IMR-90 (cell line): ENCODE results near the gene SIPA1L3. TPM values are rescaled to one million over a fixed set of nuclear protein-coding genes. Genes with fewer than 3 reads are reported as not detected.

Experiments used
- ATAC-seq: fragments of 200-7000 bp; cut with Tn5 transposase; 2 replicates; pipeline ENCODE4 v1.9.1; 2020; ENCODE audit warnings: low read depth, mild to moderate bottlenecking, moderate library complexity
- BruUV-seq: library from RNA; stranded (reverse); fragments of 400-500 nt; replicated peaks from 2 replicates; lab custom pipeline; 2021; lab: Mats Ljungman, UMichigan
- CTCF ChIA-PET: fragments of 300-600 bp; formaldehyde crosslinking; extraction: SDS; loops from one replicate; lab custom pipeline; 2021; ENCODE audit warnings: antibody characterized with exemption; lab: Yijun Ruan, JAX
- POLR2A ChIA-PET: fragments of 300-600 bp; sonication (Branson Sonifier 250); formaldehyde crosslinking; loops from one replicate; lab custom pipeline; 2022; ENCODE audit warnings: antibody characterized with exemption; ENCODE audit not compliant: unreplicated experiment; lab: Charles Lee
- DNase-seq: peaks from one replicate; pipeline ENCODE4 v3.0.0; 2013
- H2AFZ ChIP-seq: replicated peaks from 2 replicates; pipeline ENCODE3; 2013; ENCODE audit warnings: low read length, mild to moderate bottlenecking; ENCODE audit not compliant: poor library complexity
- H2AK5ac ChIP-seq: 2 replicates; pipeline ENCODE4 v1.6.1; 2013; ENCODE audit warnings: low read depth, low read length, inconsistent platforms
- H2AK9ac ChIP-seq: replicated peaks from 2 replicates; pipeline ENCODE3; 2013; ENCODE audit warnings: mild to moderate bottlenecking, low read depth, low read length, moderate library complexity; ENCODE audit not compliant: poor library complexity
- H2BK120ac ChIP-seq: 2 replicates; pipeline ENCODE4 v1.6.1; 2013; ENCODE audit warnings: low read depth, low read length, inconsistent platforms
- H2BK15ac ChIP-seq: 3 replicates; pipeline ENCODE4 v1.6.1; 2013; ENCODE audit warnings: low read depth, low read length, inconsistent platforms
- H2BK20ac ChIP-seq: 2 replicates; pipeline ENCODE4 v1.6.1; 2013; ENCODE audit warnings: low read depth, mild to moderate bottlenecking, inconsistent platforms, low read length, moderate library complexity
- H2BK5ac ChIP-seq: 2 replicates; pipeline ENCODE4 v1.6.1; 2013; ENCODE audit warnings: mild to moderate bottlenecking, low read depth, low read length, inconsistent platforms; ENCODE audit not compliant: poor library complexity, severe bottlenecking
- H3K14ac ChIP-seq: replicated peaks from 2 replicates; pipeline ENCODE4 v1.6.1; 2013; ENCODE audit warnings: low read depth, low read length, inconsistent platforms
- H3K18ac ChIP-seq: 2 replicates; pipeline ENCODE4 v1.6.1; 2013; ENCODE audit warnings: low read depth, low read length, control low read depth
- H3K23ac ChIP-seq: 2 replicates; pipeline ENCODE4 v1.6.1; 2013; ENCODE audit warnings: low read depth, low read length, inconsistent platforms
- H3K27ac ChIP-seq: 2 replicates; pipeline ENCODE4 v1.5.1; 2013; ENCODE audit warnings: mild to moderate bottlenecking, control low read depth, low read length; ENCODE audit not compliant: insufficient read depth
- H3K27me3 ChIP-seq: 2 replicates; pipeline ENCODE4 v1.6.1; 2013; ENCODE audit warnings: low read length; ENCODE audit not compliant: control insufficient read depth, insufficient read depth
- H3K36me3 ChIP-seq: 2 replicates; pipeline ENCODE4 v1.6.1; 2013; ENCODE audit warnings: low read length, mixed read lengths; ENCODE audit not compliant: control insufficient read depth, insufficient read depth
- H3K4ac ChIP-seq: 2 replicates; pipeline ENCODE4 v1.6.1; 2013; ENCODE audit warnings: low read depth, low read length, inconsistent platforms
- H3K4me1 ChIP-seq: 2 replicates; pipeline ENCODE4 v1.6.1; 2013; ENCODE audit warnings: low read length, mixed read lengths; ENCODE audit not compliant: control insufficient read depth, insufficient read depth
- H3K4me2 ChIP-seq: 2 replicates; pipeline ENCODE4 v1.6.1; 2013; ENCODE audit warnings: low read depth, mild to moderate bottlenecking, control low read depth, low read length, moderate library complexity
- H3K4me3 ChIP-seq: 2 replicates; pipeline ENCODE4 v1.5.1; 2013; ENCODE audit warnings: low read depth, mild to moderate bottlenecking, control low read depth, low read length, moderate library complexity; ENCODE audit not compliant: insufficient read depth
- H3K56ac ChIP-seq: 2 replicates; pipeline ENCODE4 v1.6.1; 2013; ENCODE audit warnings: low read length, inconsistent platforms; ENCODE audit not compliant: insufficient read depth; ENCODE audit errors: extremely low read depth
- H3K79me1 ChIP-seq, 2 experiments: 2 replicates each; pipeline ENCODE4 v1.6.1; 2013; ENCODE audit warnings: low read length in 2 of 2, inconsistent platforms in 1 of 2, low read depth in 1 of 2
- H3K9ac ChIP-seq: 2 replicates; pipeline ENCODE4 v1.6.1; 2013; ENCODE audit warnings: low read depth, low read length, control low read depth
- H3K9me1 ChIP-seq: 2 replicates; pipeline ENCODE4 v1.6.1; 2013; ENCODE audit warnings: low read length, inconsistent platforms; ENCODE audit not compliant: insufficient read depth
- H3K9me3 ChIP-seq: 2 replicates; pipeline ENCODE4 v1.6.1; 2013; ENCODE audit warnings: low read length; ENCODE audit not compliant: control insufficient read depth, insufficient read depth
- H4K20me1 ChIP-seq: 2 replicates; pipeline ENCODE4 v1.6.1; 2013; ENCODE audit warnings: low read length, inconsistent platforms; ENCODE audit not compliant: insufficient read depth
- H4K5ac ChIP-seq: 2 replicates; pipeline ENCODE4 v1.6.1; 2013; ENCODE audit warnings: mild to moderate bottlenecking, low read depth, low read length, control low read depth
- H4K8ac ChIP-seq, 2 experiments: 2 replicates each; pipeline ENCODE4 v1.6.1; 2013; ENCODE audit warnings: low read depth in 2 of 2, low read length in 2 of 2, control low read depth in 1 of 2, inconsistent platforms in 1 of 2
- H4K91ac ChIP-seq: 2 replicates; pipeline ENCODE4 v1.6.1; 2013; ENCODE audit warnings: low read depth, low read length, inconsistent platforms; ENCODE audit not compliant: insufficient read depth
- BHLHE40 ChIP-seq: fragments of 150-350 bp; IDR thresholded peaks from 2 replicates; pipeline ENCODE4 v1.6.1; 2016; ENCODE audit warnings: mild to moderate bottlenecking, low read depth, low read length
- CEBPB ChIP-seq: IDR thresholded peaks from 2 replicates; pipeline ENCODE4 v1.6.1; 2012; ENCODE audit warnings: low read depth, low read length, improper control_type of control experiment
- ELK1 ChIP-seq: fragments of 150-350 bp; IDR thresholded peaks from 2 replicates; pipeline ENCODE4 v1.6.1; 2016; ENCODE audit warnings: low read depth, mild to moderate bottlenecking, low read length, moderate library complexity, borderline replicate concordance
- FOS ChIP-seq: fragments of 150-350 bp; IDR thresholded peaks from 2 replicates; pipeline ENCODE4 v1.6.1; 2016; ENCODE audit warnings: low read depth, low read length
- MAFK ChIP-seq: IDR thresholded peaks from 2 replicates; pipeline ENCODE4 v1.6.1; 2012; ENCODE audit warnings: low read depth, low read length, improper control_type of control experiment
- MAZ ChIP-seq: IDR thresholded peaks from 2 replicates; pipeline ENCODE4 v1.6.1; 2012; ENCODE audit warnings: low read depth, mild to moderate bottlenecking, low read length, improper control_type of control experiment, moderate library complexity, borderline replicate concordance
- MXI1 ChIP-seq: IDR thresholded peaks from 2 replicates; pipeline ENCODE4 v1.6.1; 2012; ENCODE audit warnings: low read depth, mild to moderate bottlenecking, low read length, moderate library complexity, borderline replicate concordance
- NFE2L2 ChIP-seq: fragments of 150-350 bp; IDR thresholded peaks from 2 replicates; pipeline ENCODE4 v1.6.1; 2016; ENCODE audit warnings: low read depth, mild to moderate bottlenecking, low read length
- RAD21 ChIP-seq: IDR thresholded peaks from 2 replicates; pipeline ENCODE4 v1.6.1; 2012; ENCODE audit warnings: low read length, improper control_type of control experiment
- RCOR1 ChIP-seq: IDR thresholded peaks from 2 replicates; pipeline ENCODE4 v1.6.1; 2012; ENCODE audit warnings: mild to moderate bottlenecking, low read length, improper control_type of control experiment; ENCODE audit not compliant: insufficient replicate concordance
- USF2 ChIP-seq: fragments of 150-350 bp; IDR thresholded peaks from 2 replicates; pipeline ENCODE4 v1.6.1; 2017; ENCODE audit warnings: mild to moderate bottlenecking, antibody characterized with exemption, low read length, low read depth
- WGBS, 2 experiments: methylation state at CpG; one replicate each; pipeline versions ENCODE4 v1.1.5 to v1.1.7; 2013; ENCODE audit warnings: missing lambda C conversion rate in 2 of 2; ENCODE audit not compliant: insufficient read length in 1 of 2; ENCODE audit errors: extremely low coverage in 2 of 2; 5-methylcytosine and 5-hydroxymethylcytosine counted together
- dilution Hi-C: fragments of 300-500 bp; cut with HindIII; formaldehyde crosslinking; loops from one replicate; pipeline ENCODE4 v1.14.3; 2018; ENCODE audit warnings: low sequenced_read_pairs; ENCODE audit not compliant: unreplicated experiment
- in situ Hi-C: fragments of 300-500 bp; cut with MboI; formaldehyde crosslinking; loops from 3 replicates; pipeline ENCODE4 v1.14.3; 2019; ENCODE audit warnings: low sequenced_read_pairs, inconsistent platforms, mixed read lengths
- intact Hi-C: fragments of 100-400 bp; cut with micrococcal nuclease; formaldehyde crosslinking; loops from 2 replicates; pipeline ENCODE4 v1.10.0; 2022
- polyA plus RNA-seq, 3 experiments: library from polyadenylated mRNA; depleted of rRNA; stranded (reverse); fragments of >200 nt; gene quantifications; 2 replicates each; pipeline ENCODE4 v1.2.3, GENCODE V29; 2012; ENCODE audit warnings: low replicate concordance in 1 of 3
- total RNA-seq: library from RNA; depleted of rRNA; stranded (reverse); fragments of >200 nt; gene quantifications from 2 replicates; pipeline ENCODE4 v1.2.3, GENCODE V29; 2012

SIPA1L3 gene
- total and polyA plus RNA-seq, 2 of the 4 experiments (the other 2 are of a cell fraction) = 4.1 to 9.4 TPM

- no TSS peak for BruUV-seq
- peaks cover 17% of the 10 kb centered on the region for H3K9me1 ChIP-seq
- peak overlapping the region; percentile 88 for H3K4ac ChIP-seq
- H3K9me3 ChIP-seq = peaks cover 11% of the 10 kb centered on the region
- H2BK15ac ChIP-seq = peak overlapping the region; percentile 83; the same call in 2 of the 3 replicates
- H3K36me3 ChIP-seq = peaks cover 3% of the 10 kb centered on the region; the same call in 1 of the 2 replicates
- no peaks in the 10 kb centered on the region for H3K27me3 ChIP-seq
- dilution Hi-C loops = no loop called here
- H3K18ac ChIP-seq = peak overlapping the region; percentile 24; the same call in 1 of the 2 replicates
- H3K14ac ChIP-seq = peak overlapping the region; percentile 91
- intact Hi-C loops = no loop called here
- peak overlapping the region; percentile 81 for H4K91ac ChIP-seq
- H2BK120ac ChIP-seq = peak overlapping the region; percentile 85
- no peak overlapping the region for H3K4me3 ChIP-seq
- peak overlapping the region; percentile 81 for H2BK5ac ChIP-seq
- H3K27ac ChIP-seq = no peak overlapping the region
- ATAC-seq (peak; percentile 18), DNase-seq (peak; percentile 39)
- H3K56ac ChIP-seq = no peak overlapping the region
- peak overlapping the region; percentile 63 for H3K23ac ChIP-seq
- TF ChIP-seq CEBPB (no peak), MAZ (no peak), NFE2L2 (no peak), MXI1 (no peak), BHLHE40 (no peak), MAFK (no peak), RAD21 (no peak), USF2 (no peak), RCOR1 (no peak), FOS (no peak), ELK1 (no peak)
- POLR2A ChIA-PET = no interaction called here
- H4K20me1 ChIP-seq = no peaks in the 10 kb centered on the region
- peak overlapping the region; percentile 83; the same call in 1 of the 2 replicates for H2BK20ac ChIP-seq
- H2AK9ac ChIP-seq = peak overlapping the region; percentile 86
- no peak overlapping the region for H3K9ac ChIP-seq
- CTCF ChIA-PET = no interaction called here
- H4K8ac ChIP-seq = peak overlapping the region; percentile 72 to 73; a peak in 3 of 4 replicates
- H2AFZ ChIP-seq = peak overlapping the region; percentile 70
- WGBS, 2 experiments = 70% methylated on average over 2 of the region's 8 CpGs; no CpG with 5 or more reads in 1 of the 2 experiments
- peaks cover 46 to 76% of the 10 kb centered on the region in 2 experiments for H3K79me1 ChIP-seq
- peak overlapping the region; percentile 64; the same call in 1 of the 2 replicates for H4K5ac ChIP-seq
- peak overlapping the region; percentile 96 for H2AK5ac ChIP-seq
- H3K4me2 ChIP-seq = no peak overlapping the region
- H3K4me1 ChIP-seq = peaks cover 23% of the 10 kb centered on the region
- in situ Hi-C loops = no loop called here
These were observed 59.2 kb downstream of the SIPA1L3 start for GRCh38 chr19:37966211-37966661.
